NT2/D1 (cell line): ENCODE data around the gene GMCL2.

ENCODE experiments used
- YY1 ChIP-seq: IDR thresholded peaks from 2 replicates; pipeline ENCODE4 v1.6.1; 2011; ENCODE audit not compliant: insufficient read length, insufficient read depth
- ZNF274 ChIP-seq: IDR thresholded peaks from 2 replicates; pipeline ENCODE4 v1.6.1; 2011; ENCODE audit warnings: mild to moderate bottlenecking, low read depth, low read length

- TF ChIP-seq ZNF274 (no peak), YY1 (no peak)
Observed at GRCh38 chr5:178145965-178146820, 41.0 kb downstream of the GMCL2 start.
